H1 (cell line): Measurements from ENCODE around the gene OR51G1. TPM values are rescaled to one million over a fixed set of nuclear protein-coding genes. Genes with fewer than 3 reads are reported as not detected.

Source experiments
- CTCF ChIA-PET: fragments of 300-600 bp; sonication (Branson Sonifier 250); formaldehyde crosslinking; loops from one replicate; lab custom pipeline; 2021; ENCODE audit not compliant: partially characterized antibody; lab: Charles Lee
- POLR2A ChIA-PET: fragments of 300-600 bp; sonication (Branson Sonifier 250); formaldehyde crosslinking; loops from one replicate; lab custom pipeline; 2021; ENCODE audit warnings: inconsistent platforms; ENCODE audit not compliant: partially characterized antibody; lab: Charles Lee
- DNase-seq, 2 experiments: peaks; one replicate each; pipeline versions ENCODE4 v3.0.0 to v3.0.0-alpha.2; 2010 to 2022; ENCODE audit warnings: low spot score in 2 of 2, low read depth in 1 of 2, mixed read lengths in 1 of 2
- FAIRE-seq: peaks from 2 replicates; lab custom pipeline; 2011; peaks lifted over from hg19 to GRCh38; lab: Jason Lieb, UNC
- H2AFZ ChIP-seq: 2 replicates; pipeline ENCODE4 v1.8.1; 2012; ENCODE audit warnings: low read length, inconsistent platforms
- H2AK5ac ChIP-seq: 2 replicates; pipeline ENCODE4 v1.6.1; 2013; ENCODE audit warnings: low read depth, low read length
- H2BK120ac ChIP-seq: replicated peaks from 2 replicates; pipeline ENCODE3; 2013; ENCODE audit warnings: low read depth, low read length, inconsistent platforms
- H2BK12ac ChIP-seq: 2 replicates; pipeline ENCODE4 v1.6.1; 2013; ENCODE audit warnings: low read depth, low read length
- H2BK15ac ChIP-seq: 2 replicates; pipeline ENCODE4 v1.6.1; 2013; ENCODE audit warnings: low read length
- H2BK20ac ChIP-seq: 2 replicates; pipeline ENCODE4 v1.6.1; 2013; ENCODE audit warnings: low read length
- H2BK5ac ChIP-seq: 2 replicates; pipeline ENCODE4 v1.6.1; 2013; ENCODE audit warnings: low read depth, low read length
- H3K14ac ChIP-seq: 2 replicates; pipeline ENCODE4 v1.6.1; 2013; ENCODE audit warnings: inconsistent platforms; ENCODE audit not compliant: insufficient read length
- H3K18ac ChIP-seq: 2 replicates; pipeline ENCODE4 v1.6.1; 2013; ENCODE audit warnings: low read length; ENCODE audit errors: extremely low read depth
- H3K23ac ChIP-seq: 2 replicates; pipeline ENCODE4 v1.6.1; 2013; ENCODE audit warnings: inconsistent platforms; ENCODE audit not compliant: insufficient read length
- H3K23me2 ChIP-seq: 2 replicates; pipeline ENCODE4 v1.6.1; 2013; ENCODE audit warnings: low read depth, low read length
- H3K27ac ChIP-seq: 2 replicates; pipeline ENCODE4 v1.6.1; 2011; ENCODE audit warnings: low read depth, low read length, inconsistent platforms
- H3K27me3 ChIP-seq, 4 experiments: replicated peaks in 1 of 4; 1 replicate in 1 of 4; 2 replicates in 3 of 4; pipeline versions ENCODE4 v1.6.1 to v1.8.1; 2011 to 2013; ENCODE audit warnings: low read length in 3 of 4, mild to moderate bottlenecking in 3 of 4, inconsistent platforms in 2 of 4, mixed read lengths in 2 of 4, moderate library complexity in 1 of 4; ENCODE audit not compliant: control insufficient read depth in 3 of 4, insufficient read depth in 3 of 4; ENCODE audit errors: extremely low read depth in 1 of 4
- H3K36me3 ChIP-seq, 4 experiments: 2 replicates each; pipeline versions ENCODE4 v1.6.1 to v1.8.1; 2011 to 2013; ENCODE audit warnings: mild to moderate bottlenecking in 4 of 4, low read length in 3 of 4, moderate library complexity in 2 of 4, control low read depth in 1 of 4, inconsistent platforms in 1 of 4; ENCODE audit not compliant: insufficient read depth in 4 of 4, control insufficient read depth in 2 of 4
- H3K4ac ChIP-seq: replicated peaks from 2 replicates; pipeline ENCODE3; 2013; ENCODE audit warnings: low read length, low read depth, mixed read lengths, inconsistent platforms; ENCODE audit not compliant: insufficient read length
- H3K4me1 ChIP-seq, 4 experiments: replicated peaks in 1 of 4; 1 replicate in 1 of 4; 2 replicates in 3 of 4; pipeline versions ENCODE4 v1.6.1 to v1.8.1; 2011 to 2013; ENCODE audit warnings: low read length in 3 of 4, inconsistent platforms in 2 of 4, mixed read lengths in 1 of 4; ENCODE audit not compliant: insufficient read depth in 4 of 4, control insufficient read depth in 3 of 4
- H3K4me2 ChIP-seq, 2 experiments: 2 replicates each; pipeline versions ENCODE4 v1.6.1 to v1.8.1; 2011 to 2013; ENCODE audit warnings: low read depth in 2 of 2, low read length in 2 of 2, control low read depth in 1 of 2, inconsistent platforms in 1 of 2, mild to moderate bottlenecking in 1 of 2; ENCODE audit not compliant: insufficient read depth in 1 of 2
- H3K4me3 ChIP-seq, 4 experiments: fragments of 200-600, 300-600 bp in 1 of 4; sonication (generic), shearing (Covaris generic), sonication (Bioruptor Twin) in 1 of 4; 2 replicates each; pipeline versions ENCODE4 v1.5.1 to v1.8.1; 2011 to 2016; ENCODE audit warnings: low read length in 4 of 4, low read depth in 3 of 4, control low read depth in 2 of 4, inconsistent platforms in 2 of 4, mild to moderate bottlenecking in 2 of 4, mixed read lengths in 1 of 4, moderate library complexity in 1 of 4; ENCODE audit not compliant: insufficient read depth in 2 of 4; ENCODE audit errors: extremely low read depth in 1 of 4
- H3K56ac ChIP-seq: replicated peaks from 2 replicates; pipeline ENCODE3; 2013; ENCODE audit warnings: low read depth, mild to moderate bottlenecking, mixed read lengths, low read length, inconsistent platforms; ENCODE audit not compliant: insufficient read length
- H3K79me1 ChIP-seq: 2 replicates; pipeline ENCODE4 v1.6.1; 2013; ENCODE audit warnings: low read depth, low read length, control low read depth
- H3K79me2 ChIP-seq, 2 experiments: 2 replicates each; pipeline versions ENCODE4 v1.6.1 to v1.8.1; 2012 to 2013; ENCODE audit warnings: low read length in 2 of 2, mild to moderate bottlenecking in 2 of 2, inconsistent platforms in 1 of 2; ENCODE audit not compliant: insufficient read depth in 2 of 2, control insufficient read depth in 1 of 2
- H3K9ac ChIP-seq, 4 experiments: replicated peaks in 1 of 4; 1 replicate in 1 of 4; 2 replicates in 3 of 4; pipeline versions ENCODE4 v1.6.1 to v1.8.1; 2011 to 2013; ENCODE audit warnings: low read depth in 3 of 4, low read length in 3 of 4, control low read depth in 2 of 4, mild to moderate bottlenecking in 2 of 4, moderate library complexity in 2 of 4, inconsistent platforms in 1 of 4; ENCODE audit errors: extremely low read depth in 1 of 4
- H3K9me3 ChIP-seq, 2 experiments: 2 replicates each; pipeline versions ENCODE4 v1.6.1 to v1.8.1; 2012 to 2013; ENCODE audit warnings: mild to moderate bottlenecking in 2 of 2, moderate library complexity in 2 of 2, control low read depth in 1 of 2, inconsistent platforms in 1 of 2, low read depth in 1 of 2, low read length in 1 of 2, mixed read lengths in 1 of 2; ENCODE audit not compliant: insufficient read depth in 2 of 2
- H4K20me1 ChIP-seq, 2 experiments: replicated peaks in 1 of 2; 2 replicates each; pipeline versions ENCODE3 to v1.8.1; 2011 to 2013; ENCODE audit warnings: inconsistent platforms in 2 of 2, low read length in 2 of 2, mild to moderate bottlenecking in 1 of 2; ENCODE audit not compliant: insufficient read depth in 2 of 2, control insufficient read depth in 1 of 2
- H4K5ac ChIP-seq: 2 replicates; pipeline ENCODE4 v1.6.1; 2013; ENCODE audit warnings: low read length, low read depth, mixed read lengths, inconsistent platforms; ENCODE audit not compliant: insufficient read length
- H4K8ac ChIP-seq: 2 replicates; pipeline ENCODE4 v1.8.0; 2013; ENCODE audit warnings: mild to moderate bottlenecking, moderate library complexity, low read length, inconsistent platforms; ENCODE audit not compliant: insufficient read depth; ENCODE audit errors: extremely low read depth
- H4K91ac ChIP-seq: replicated peaks from 2 replicates; pipeline ENCODE3; 2013; ENCODE audit warnings: low read length, mixed read lengths, inconsistent platforms; ENCODE audit not compliant: insufficient read length
- CBX5 ChIP-seq: fragments of 300-800, 300-1000 bp; sonication (generic); IDR thresholded peaks from 2 replicates; pipeline ENCODE4 v1.7.1; 2016; ENCODE audit warnings: antibody characterized with exemption, low read length, low read depth
- CBX8 ChIP-seq: fragments of 300-800, 300-1000 bp; sonication (generic); IDR thresholded peaks from 2 replicates; pipeline ENCODE4 v1.7.1; 2016; ENCODE audit warnings: low read depth, low read length, borderline replicate concordance
- GTF2F1 ChIP-seq: IDR thresholded peaks from 2 replicates; pipeline ENCODE4 v1.6.1; 2012; ENCODE audit warnings: low read depth, low read length, improper control_type of control experiment, borderline replicate concordance
- POLR2AphosphoS5 ChIP-seq: IDR thresholded peaks from 2 replicates; pipeline ENCODE4 v1.6.1; 2011; ENCODE audit warnings: low read depth, low read length
- RBBP5 ChIP-seq: IDR thresholded peaks from 2 replicates; pipeline ENCODE4 v1.7.1; 2012; ENCODE audit warnings: low read depth, mild to moderate bottlenecking, inconsistent platforms, low read length, moderate library complexity, borderline replicate concordance
- SIRT6 ChIP-seq: IDR thresholded peaks from one replicate; pipeline ENCODE4 v1.7.1; 2012; ENCODE audit warnings: low read length, inconsistent platforms
- WGBS, 2 experiments: shearing (Covaris generic) in 1 of 2; methylation state at CpG; one replicate each; pipeline versions ENCODE4 v1.1.6 to v1.1.7; 2013 to 2015; ENCODE audit warnings: low lambda C conversion rate in 2 of 2, mixed read lengths in 2 of 2, inconsistent platforms in 1 of 2, low coverage in 1 of 2, missing lambda C conversion rate in 1 of 2; ENCODE audit not compliant: insufficient replicate concordance in 2 of 2, insufficient coverage in 1 of 2, insufficient read length in 1 of 2; ENCODE audit errors: extremely low coverage in 1 of 2, missing lambda C conversion rate in 1 of 2; 5-methylcytosine and 5-hydroxymethylcytosine counted together
- polyA plus RNA-seq, 7 experiments: library from polyadenylated mRNA; depleted of rRNA in 3 of 7; stranded (reverse) in 5 of 7; unstranded in 2 of 7; fragments of >200 nt in 5 of 7; fragments of 200-250 nt in 2 of 7; gene quantifications; 1 replicate in 5 of 7; 2 replicates in 1 of 7; 4 replicates in 1 of 7; pipeline versions ENCODE4 v1.2.1 to v1.2.3, GENCODE V29; 2011 to 2013; ENCODE audit warnings: missing spikeins in 2 of 7, mixed read lengths in 2 of 7
- total RNA-seq: library from RNA; stranded (reverse); fragmentation: NEBNext Ultra II Directional; extraction: Animal tissue kit (Norgen Biotek cat#: 25700); gene quantifications from 2 replicates; pipeline ENCODE4 v1.2.1, GENCODE V29; 2021

The OR51G1 gene
- total and polyA plus RNA-seq, 2 of the 8 experiments (the other 6 are each of a cell fraction or from before 2014, with no cell fraction given): not detected

DNA sequence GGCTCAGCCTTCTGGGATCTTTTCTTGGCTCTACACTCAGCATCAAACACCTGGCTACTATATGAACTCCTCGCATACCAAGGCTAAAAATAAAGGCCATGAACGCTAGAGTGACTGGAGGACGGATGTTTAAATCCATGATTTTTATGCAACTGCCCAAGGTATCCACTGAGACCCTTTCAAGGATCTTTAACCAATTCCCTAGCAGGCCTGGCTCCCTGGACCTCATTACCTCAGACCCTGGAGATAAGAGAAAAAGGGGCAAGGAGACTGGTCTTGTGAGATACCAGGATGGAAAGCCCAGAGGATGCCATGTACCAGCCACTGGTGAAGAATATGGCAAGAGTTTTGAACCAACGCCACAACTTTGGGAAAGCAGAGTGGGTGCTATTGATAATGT, 4.9 kb downstream of the OR51G1 start, which contains the start of gene OR51G2:
OR51G2 (minus strand) TSS at position 101 of the 400 bp plus-strand sequence. CDS start 3,687 bp downstream, outside the sequence.
- no peaks in the 10 kb centered on the region for H3K79me1 ChIP-seq
- H3K27ac ChIP-seq: no peak within 1 kb of the TSS
- H3K4me1 ChIP-seq: no peaks in the 10 kb centered on the region
- H2BK12ac ChIP-seq: no peak within 1 kb of the TSS
- TF ChIP-seq CBX5 (no peak), CBX8 (no peak), GTF2F1 (no peak), SIRT6 (no peak), RBBP5 (no peak), POLR2AphosphoS5 (no peak)
- TF ChIP-seq, all 59 proteins: peak for 0
- H3K23ac ChIP-seq: no peak within 1 kb of the TSS
- no peak within 1 kb of the TSS for H2BK20ac ChIP-seq
- H3K9me3 ChIP-seq: no peaks in the 10 kb centered on the region
- H4K20me1 ChIP-seq: peaks cover 0 to 3% of the 10 kb centered on the region in 2 experiments
- no peak within 1 kb of the TSS for H2BK120ac ChIP-seq
- WGBS, 2 experiments: 75% methylated on average over 4 of the region's 4 CpGs; no CpG with 5 or more reads in 1 of the 2 experiments
- H3K4me3 ChIP-seq: no peak within 1 kb of the TSS
- H3K4ac ChIP-seq: no peak within 1 kb of the TSS
- no peaks in the 10 kb centered on the region for H3K79me2 ChIP-seq
- no peaks in the 10 kb centered on the region for H3K36me3 ChIP-seq
- H4K91ac ChIP-seq: no peak within 1 kb of the TSS
- no peak within 1 kb of the TSS for H2BK5ac ChIP-seq
- H3K23me2 ChIP-seq: no peaks in the 10 kb centered on the region
- H3K4me2 ChIP-seq: no peak within 1 kb of the TSS
- no peak within 1 kb of the TSS for H2BK15ac ChIP-seq
- H3K14ac ChIP-seq: no peak within 1 kb of the TSS
- ChIA-PET POLR2A (no interaction called here), CTCF (interaction anchor here (1.0 kb wide), 1 partner anchor 283 kb away, joined by 3 read pairs; no protein-coding TSS in a partner anchor)
- no peak within 1 kb of the TSS for H2AK5ac ChIP-seq
- H4K5ac ChIP-seq: no peak within 1 kb of the TSS
- no peak for FAIRE-seq
- no peak within 1 kb of the TSS for H4K8ac ChIP-seq
- H3K9ac ChIP-seq: no peak within 1 kb of the TSS
- no peak within 1 kb of the TSS for H3K18ac ChIP-seq
- no peak within 1 kb of the TSS for H3K56ac ChIP-seq
- no peaks in the 10 kb centered on the region for H3K27me3 ChIP-seq
- no peak within 1 kb of the TSS for H2AFZ ChIP-seq
- no peak for DNase-seq
